ENCODE measurements around the gene GAST.

DNA sequence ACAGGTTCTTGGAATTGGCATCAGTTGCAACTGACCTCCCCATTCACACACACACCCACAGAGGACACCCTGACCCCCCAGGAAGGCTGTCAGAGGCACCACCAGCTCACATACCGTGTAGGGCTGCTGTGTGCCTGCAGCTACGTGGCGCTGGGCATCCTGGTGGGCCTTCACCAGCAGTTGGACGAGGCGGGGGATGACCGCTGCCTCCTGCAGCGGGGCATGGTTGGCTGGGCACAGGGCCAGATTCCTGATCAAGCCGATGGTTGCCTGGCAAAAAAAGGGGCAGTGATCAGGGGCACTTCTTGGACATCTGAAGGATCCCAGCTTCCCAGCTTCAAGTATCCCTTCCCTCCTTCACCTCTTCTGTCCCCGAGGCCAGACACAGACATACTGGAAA lies 46.5 kb downstream of the GAST start:
- no peak for TF ChIP-seq EP300 (IDR thresholded peaks at IDR 0.05; ENCODE audit: low read depth)
- TF ChIP-seq, protein P1, sequence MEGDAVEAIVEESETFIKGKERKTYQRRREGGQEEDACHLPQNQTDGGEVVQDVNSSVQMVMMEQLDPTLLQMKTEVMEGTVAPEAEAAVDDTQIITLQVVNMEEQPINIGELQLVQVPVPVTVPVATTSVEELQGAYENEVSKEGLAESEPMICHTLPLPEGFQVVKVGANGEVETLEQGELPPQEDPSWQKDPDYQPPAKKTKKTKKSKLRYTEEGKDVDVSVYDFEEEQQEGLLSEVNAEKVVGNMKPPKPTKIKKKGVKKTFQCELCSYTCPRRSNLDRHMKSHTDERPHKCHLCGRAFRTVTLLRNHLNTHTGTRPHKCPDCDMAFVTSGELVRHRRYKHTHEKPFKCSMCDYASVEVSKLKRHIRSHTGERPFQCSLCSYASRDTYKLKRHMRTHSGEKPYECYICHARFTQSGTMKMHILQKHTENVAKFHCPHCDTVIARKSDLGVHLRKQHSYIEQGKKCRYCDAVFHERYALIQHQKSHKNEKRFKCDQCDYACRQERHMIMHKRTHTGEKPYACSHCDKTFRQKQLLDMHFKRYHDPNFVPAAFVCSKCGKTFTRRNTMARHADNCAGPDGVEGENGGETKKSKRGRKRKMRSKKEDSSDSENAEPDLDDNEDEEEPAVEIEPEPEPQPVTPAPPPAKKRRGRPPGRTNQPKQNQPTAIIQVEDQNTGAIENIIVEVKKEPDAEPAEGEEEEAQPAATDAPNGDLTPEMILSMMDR (IDR thresholded peaks at IDR 0.05): no peak

Measured in transverse colon (tissue), 3 donors.